NCI-H2107 (cell line): ENCODE results near the gene RALGAPB.
"Not testable (repeated sequence)": the region's sequence is repeated elsewhere in the genome, so short reads cannot be mapped to it uniquely, and the experiment has no call there.

Source experiments
- DNase-seq: peaks from one replicate; lab custom pipeline; 2025; lab: John Stamatoyannopoulos, UW

The RALGAPB gene

DNA sequence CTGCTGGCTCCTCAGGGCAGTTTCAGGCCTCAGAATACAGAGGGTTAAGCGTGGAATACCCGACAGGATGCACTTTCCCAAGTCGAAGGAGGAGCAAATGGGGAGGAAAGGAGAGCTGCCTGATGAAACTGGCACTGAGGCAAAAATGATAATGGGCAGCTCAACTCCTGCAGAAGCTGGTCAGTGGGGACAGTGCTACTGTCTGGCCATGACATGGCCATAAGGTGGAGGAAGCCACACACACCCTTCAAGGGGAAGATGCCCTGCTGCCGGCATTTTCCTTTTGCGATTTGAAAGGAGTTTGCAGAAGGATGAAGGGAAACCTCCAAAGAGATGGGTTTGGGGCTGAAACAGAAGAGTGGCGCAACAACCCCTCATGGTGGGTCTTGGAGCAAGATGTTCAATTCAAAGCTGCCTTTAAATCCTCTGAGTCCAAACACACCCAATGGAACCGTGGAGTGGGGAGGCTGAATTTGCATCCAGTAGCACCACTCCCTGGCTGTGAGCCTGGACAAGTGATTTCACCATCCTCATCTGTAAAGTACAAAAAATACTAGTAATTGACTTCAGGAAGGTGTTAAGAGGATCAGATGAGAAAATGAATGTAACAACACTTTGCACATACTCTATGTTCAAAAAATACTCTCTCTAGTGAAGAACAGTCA is 111.6 kb downstream of the RALGAPB start:
- no peak for DNase-seq

- no peak for DNase-seq
These were observed 112.9 kb downstream of the RALGAPB start for GRCh38 chr20:38585404-38586180.

- no peak for DNase-seq
These were observed 113.5 kb downstream of the RALGAPB start for GRCh38 chr20:38586181-38586525.

- no peak for DNase-seq
These were observed 115.7 kb downstream of the RALGAPB start for GRCh38 chr20:38588303-38588702.

DNA sequence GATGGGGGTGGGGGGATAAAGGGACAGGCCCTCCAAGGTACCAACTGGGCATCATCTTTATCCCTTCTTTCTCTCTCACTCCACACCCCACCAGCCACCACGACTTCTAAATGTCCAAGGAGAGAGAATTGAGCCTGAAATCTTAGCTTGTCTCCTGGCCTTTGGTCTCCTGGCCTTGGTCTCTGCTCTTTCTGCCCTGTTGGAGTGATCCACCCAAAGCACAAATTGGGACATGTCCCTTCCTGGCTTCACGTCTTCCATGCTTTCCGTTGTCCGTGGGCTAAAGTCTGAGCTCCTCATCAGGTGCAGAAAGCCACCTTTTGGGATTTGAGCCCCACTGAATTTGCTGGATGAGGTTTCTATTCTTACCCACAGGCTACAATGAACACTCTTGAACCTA is 116.7 kb downstream of the RALGAPB start:
- DNase-seq: no peak

GRCh38 chr20:38589967-38590675 is 117.5 kb downstream of the RALGAPB start:
- DNase-seq: no peak

GRCh38 chr20:38590676-38591473 is 118.2 kb downstream of the RALGAPB start:
- DNase-seq: no peak

DNA sequence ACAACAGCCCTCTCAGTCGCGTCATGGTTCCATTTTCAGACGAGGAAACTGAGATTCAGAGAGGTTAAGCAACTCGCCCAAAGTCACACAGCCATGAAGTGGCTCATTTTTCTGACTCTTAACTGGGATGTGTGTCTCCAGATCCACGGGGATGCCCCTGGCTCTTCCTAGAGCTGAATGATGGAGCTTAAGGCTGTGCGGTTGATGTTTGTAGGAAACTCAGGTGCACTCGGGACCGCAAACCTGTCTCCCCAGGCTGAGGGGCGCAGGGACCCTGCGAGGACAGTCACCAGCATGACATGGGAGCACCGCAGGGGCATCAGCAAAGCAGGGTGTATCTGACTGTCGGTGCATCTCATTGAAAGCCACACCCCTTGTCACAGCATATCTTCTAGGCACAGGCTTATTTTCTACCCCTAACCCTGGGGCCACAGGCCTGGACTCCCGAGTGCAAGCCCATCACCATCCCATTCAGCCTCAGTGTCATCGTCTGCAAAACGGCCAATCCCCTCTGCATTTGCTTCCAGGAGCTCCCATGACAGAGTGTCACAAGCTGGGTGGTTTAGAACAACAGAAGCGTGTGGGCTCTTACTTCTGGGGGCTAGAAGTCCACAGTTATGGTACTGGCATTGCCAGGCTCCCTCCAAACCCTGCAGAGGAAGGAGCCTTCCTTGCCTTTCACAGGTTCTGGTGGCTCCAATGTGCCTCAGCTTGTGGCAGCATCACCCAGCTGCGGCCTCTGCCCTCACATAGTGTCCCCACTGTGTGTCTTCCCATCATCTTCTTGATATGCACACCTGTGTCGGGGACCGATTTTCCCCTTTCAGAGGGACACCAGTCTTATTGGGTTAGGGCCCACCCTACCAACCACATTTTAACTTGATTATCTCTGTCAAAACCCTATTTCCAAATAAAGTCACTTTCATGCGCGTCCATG is 119.1 kb downstream of the RALGAPB start:
- DNase-seq: no peak

DNA sequence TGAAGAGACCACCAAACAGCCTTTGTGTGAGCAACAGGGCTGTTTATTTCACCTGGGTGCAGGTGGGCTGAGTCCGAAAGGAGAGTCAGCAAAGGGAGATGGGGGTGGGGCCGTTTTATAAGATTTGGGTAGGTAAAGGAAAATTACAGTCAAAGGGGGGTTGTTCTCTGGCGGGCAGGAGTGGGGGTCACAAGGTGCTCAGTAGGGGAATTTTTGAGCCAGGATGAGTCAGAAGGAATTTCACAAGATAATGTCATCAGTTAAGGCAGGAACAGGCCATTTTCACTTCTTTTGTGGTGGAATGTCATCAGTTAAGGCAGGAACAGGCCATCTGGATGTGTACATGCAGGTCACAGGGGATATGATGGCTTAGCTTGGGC is 119.8 kb downstream of the RALGAPB start:
- not testable (repeated sequence) for DNase-seq

- DNase-seq: not testable (repeated sequence)
These were observed 121.6 kb downstream of the RALGAPB start for GRCh38 chr20:38594281-38594680.

GRCh38 chr20:38595886-38596285 is 123.2 kb downstream of the RALGAPB start:
- not testable (repeated sequence) for DNase-seq

DNA sequence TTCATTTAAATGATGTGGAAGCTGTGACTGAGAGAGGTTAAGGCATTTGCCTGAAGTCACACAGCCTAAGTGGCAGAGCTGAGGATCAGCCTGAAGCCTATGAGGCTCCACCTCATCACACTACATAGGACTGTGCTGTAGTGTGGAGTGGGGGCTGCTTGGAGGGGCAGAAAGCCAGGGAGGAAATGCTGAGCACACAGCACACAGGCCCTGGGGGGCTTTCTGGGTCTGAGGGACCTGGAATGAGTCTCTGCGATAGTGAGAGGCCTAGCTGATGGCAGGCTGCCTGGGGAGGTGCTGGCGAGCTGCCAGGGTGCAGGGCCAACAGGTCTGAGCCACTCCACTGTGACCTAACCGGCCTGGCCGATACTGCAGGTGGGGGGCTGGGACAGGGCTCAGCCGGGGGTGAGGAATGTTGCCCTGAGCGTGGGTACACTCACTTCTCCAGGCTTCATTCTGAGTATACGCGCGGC is 126.8 kb downstream of the RALGAPB start:
- DNase-seq: no peak

DNA sequence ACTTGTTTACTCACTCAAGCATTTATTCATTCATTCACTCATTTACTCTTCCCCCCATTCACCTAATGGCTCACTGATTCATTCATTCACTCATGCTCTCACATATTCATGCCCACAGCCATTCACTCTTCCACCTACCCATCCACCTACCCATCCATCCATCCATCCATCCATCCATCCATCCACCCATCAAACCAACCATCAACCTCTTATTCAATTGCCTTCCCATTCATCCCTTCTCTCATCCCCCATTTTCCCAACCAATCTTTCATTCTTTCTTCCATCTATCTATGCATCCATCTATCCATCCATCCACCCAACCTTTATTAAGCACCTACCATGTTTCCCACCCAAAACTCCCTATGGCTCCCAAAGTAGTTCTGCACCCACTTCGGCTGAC is 127.4 kb downstream of the RALGAPB start:
- DNase-seq: no peak

- DNase-seq: no peak
These were observed 128.9 kb downstream of the RALGAPB start, which contains the start of gene ARHGAP40 for GRCh38 chr20:38601216-38602184. Gene ARHGAP40, plus strand, starts transcription at chr20:38601809.

DNA sequence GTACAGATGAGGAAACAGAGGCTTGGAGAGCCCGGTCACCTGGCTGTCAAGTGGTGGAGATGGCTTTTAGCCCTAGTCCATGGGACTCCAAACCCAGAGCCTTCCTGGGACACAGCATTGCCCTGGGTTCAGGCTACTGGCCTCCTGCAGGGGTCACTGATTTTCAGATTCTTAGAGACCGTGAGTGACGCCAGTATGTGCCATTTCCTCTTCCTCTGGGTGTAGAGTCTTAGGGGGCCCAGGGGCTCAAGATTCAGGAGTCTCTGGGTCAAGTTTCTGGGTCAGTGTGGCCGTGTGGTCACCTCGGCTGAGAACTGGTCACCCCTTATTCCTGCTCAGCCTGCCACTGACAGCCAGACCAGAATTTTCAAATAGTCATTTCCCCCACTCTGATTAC is 129.5 kb downstream of the RALGAPB start:
- DNase-seq: no peak

DNA sequence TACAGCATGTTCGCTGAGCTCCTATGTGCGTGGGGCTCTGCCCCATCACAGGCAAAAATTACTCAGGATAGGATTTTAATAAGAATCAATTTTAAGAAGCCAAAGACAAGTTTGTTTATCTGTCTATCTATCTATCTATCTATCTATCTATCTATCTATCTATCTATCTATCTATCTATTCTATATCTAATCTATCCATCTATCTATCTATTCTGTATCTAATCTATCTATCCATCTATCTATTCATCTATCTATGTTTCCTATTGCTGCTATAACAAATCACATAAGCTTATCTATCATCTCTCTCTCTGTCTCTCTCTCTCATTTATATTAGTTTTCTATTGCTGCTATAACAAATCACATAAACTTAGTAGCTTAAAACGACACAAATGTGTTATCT is 130.6 kb downstream of the RALGAPB start:
- DNase-seq: no peak

GRCh38 chr20:38604873-38605303 is 132.2 kb downstream of the RALGAPB start:
- no peak for DNase-seq

GRCh38 chr20:38607351-38607750 is 134.7 kb downstream of the RALGAPB start:
- no peak for DNase-seq

GRCh38 chr20:38608188-38608587 is 135.5 kb downstream of the RALGAPB start:
- no peak for DNase-seq

DNA sequence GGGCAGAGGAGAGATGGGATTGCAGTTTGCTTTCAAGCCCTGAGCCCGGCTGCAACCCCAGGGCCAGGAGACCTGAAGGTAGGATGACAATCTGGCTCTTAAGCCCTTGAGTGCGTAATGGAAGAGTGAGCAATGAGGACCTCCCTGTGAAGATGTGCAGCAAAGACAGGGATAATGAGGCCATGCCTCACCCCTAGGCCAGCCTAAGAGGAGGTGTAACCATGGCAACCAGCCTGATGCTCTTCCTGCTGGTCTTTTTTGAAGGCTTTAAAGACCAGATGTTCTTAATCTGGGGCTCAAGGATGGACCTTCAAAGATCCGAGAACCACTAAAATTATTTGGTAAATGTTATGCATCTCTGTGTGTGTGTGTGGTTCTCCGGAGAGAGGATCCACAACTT is 137.2 kb downstream of the RALGAPB start:
- no peak for DNase-seq
